Activated T-cell treated with anti-CD3 and anti-CD28 coated beads, Interleukin-2, amount 50 U/mL, for 72 hours (primary cell): ENCODE measurements around the gene ADTRP. TPM values are rescaled to one million over a fixed set of nuclear protein-coding genes. Genes with fewer than 3 reads are reported as not detected.

ENCODE experiments used
- ATAC-seq, 2 donors: fragments of 150-1000 bp; cut with Tn5 transposase; replicated peaks in 1 of 2; 2 replicates each; pipeline ENCODE4 v1.10.0; 2021; ENCODE audit warnings: moderate library complexity in 2 of 2, mild to moderate bottlenecking in 1 of 2
- DNase-seq, 2 donors: peaks; one replicate each; pipeline ENCODE4 v3.0.0; 2021 to 2022; ENCODE audit warnings: mixed read lengths in 1 of 2
- H3K27ac Mint-ChIP-seq: one replicate; pipeline ENCODE4 v1.8.0; 2022; ENCODE audit warnings: mild to moderate bottlenecking, moderate library complexity, mixed read lengths
- H3K27me3 Mint-ChIP-seq: one replicate; pipeline ENCODE4 v1.8.0; 2022; ENCODE audit warnings: low read depth, mixed read lengths
- H3K36me3 Mint-ChIP-seq, 2 donors: one replicate each; pipeline ENCODE4 v1.8.0; 2022; ENCODE audit warnings: mixed read lengths in 2 of 2, mild to moderate bottlenecking in 1 of 2; ENCODE audit not compliant: insufficient read depth in 2 of 2
- H3K4me1 Mint-ChIP-seq: one replicate; pipeline ENCODE4 v1.8.0; 2022; ENCODE audit warnings: low read depth, mixed read lengths
- H3K4me3 Mint-ChIP-seq, 2 donors: one replicate each; pipeline ENCODE4 v1.8.0; 2022; ENCODE audit warnings: mild to moderate bottlenecking in 2 of 2, mixed read lengths in 2 of 2, moderate library complexity in 2 of 2
- H3K9me3 Mint-ChIP-seq, 2 donors: one replicate each; pipeline ENCODE4 v1.8.0; 2022; ENCODE audit warnings: mixed read lengths in 2 of 2
- total RNA-seq, 2 donors: library from RNA; stranded (reverse); gene quantifications; one replicate each; pipeline ENCODE4 v1.2.3, GENCODE V29; 2022

The ADTRP gene
- total RNA-seq, 2 donors from 2014 or later, result 62.4 to 71.6 TPM

DNA sequence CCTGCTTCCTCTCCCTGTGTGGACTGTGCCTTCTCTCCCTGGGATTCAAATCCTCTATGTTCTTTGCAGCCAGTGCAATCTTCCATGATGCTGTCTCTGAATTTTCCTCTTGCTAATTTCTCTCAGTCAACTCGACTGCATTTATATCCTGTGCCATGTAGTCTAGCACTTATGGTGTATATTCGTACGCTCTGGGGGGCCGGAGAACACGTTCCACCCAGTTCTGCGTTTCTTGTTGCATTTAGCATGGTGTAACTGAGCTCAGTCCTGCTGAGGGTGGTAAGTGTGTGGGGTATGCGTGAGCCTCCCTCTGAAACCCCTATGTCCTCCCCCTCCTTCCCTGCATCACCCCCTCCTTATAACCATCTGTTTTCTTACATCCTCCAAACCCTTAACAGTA lies 42.0 kb downstream of the ADTRP start:
- DNase-seq (no peak), ATAC-seq (no peak)
- Mint-ChIP-seq H3K9me3 (peaks cover 5 to 7% of the 10 kb centered on the region in 2 donors), H3K4me1 (peaks cover 73% of the 10 kb centered on the region), H3K4me3 (no peak overlapping the region), H3K27me3 (no peaks in the 10 kb centered on the region), H3K36me3 (peaks cover 5 to 8% of the 10 kb centered on the region in 2 donors), H3K27ac (no peak overlapping the region)

DNA sequence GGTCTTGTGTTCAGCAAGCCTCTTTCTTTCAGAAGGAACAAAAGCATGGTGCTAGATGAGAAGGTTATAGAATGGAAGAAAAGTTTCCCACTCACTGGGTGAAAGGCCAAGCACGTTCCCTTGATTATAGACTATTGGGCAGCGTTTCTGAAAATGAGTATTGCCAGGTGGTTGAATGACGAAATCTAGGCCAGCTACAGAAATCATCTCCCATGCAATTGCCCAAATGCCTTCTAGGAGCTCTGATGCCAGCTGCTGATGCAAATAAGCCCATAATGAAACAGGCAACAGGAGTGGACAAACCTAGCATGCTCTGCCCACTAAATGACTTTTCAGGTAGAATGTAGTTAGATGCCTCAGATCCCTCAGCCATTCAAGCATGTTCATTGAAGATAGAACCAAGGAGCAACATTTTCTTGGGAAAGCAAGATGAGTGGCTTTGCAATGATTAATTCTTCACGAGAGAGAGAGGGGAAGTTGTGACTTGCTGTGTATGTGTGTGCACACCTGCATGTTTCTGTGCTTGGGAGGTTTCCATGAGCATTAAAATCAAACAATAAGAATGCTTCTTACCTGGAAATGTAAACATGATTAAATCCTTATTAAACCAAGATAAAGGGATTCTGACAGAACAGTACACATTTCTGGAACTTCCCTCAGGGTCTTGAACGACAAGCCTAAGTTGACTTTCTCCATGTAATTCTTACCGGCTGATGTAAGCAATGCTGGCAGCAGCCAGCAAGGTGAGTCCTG lies 43.6 kb downstream of the ADTRP start:
- DNase-seq (no peak), ATAC-seq (no peak)
- H3K9me3 Mint-ChIP-seq, result peaks cover 5 to 8% of the 10 kb centered on the region in 2 donors
- no peak overlapping the region for H3K27ac Mint-ChIP-seq
- H3K36me3 Mint-ChIP-seq, result peaks cover 5 to 7% of the 10 kb centered on the region in 2 donors
- H3K27me3 Mint-ChIP-seq, result no peaks in the 10 kb centered on the region
- peaks cover 73% of the 10 kb centered on the region for H3K4me1 Mint-ChIP-seq
- H3K4me3 Mint-ChIP-seq, result no peak overlapping the region

DNA sequence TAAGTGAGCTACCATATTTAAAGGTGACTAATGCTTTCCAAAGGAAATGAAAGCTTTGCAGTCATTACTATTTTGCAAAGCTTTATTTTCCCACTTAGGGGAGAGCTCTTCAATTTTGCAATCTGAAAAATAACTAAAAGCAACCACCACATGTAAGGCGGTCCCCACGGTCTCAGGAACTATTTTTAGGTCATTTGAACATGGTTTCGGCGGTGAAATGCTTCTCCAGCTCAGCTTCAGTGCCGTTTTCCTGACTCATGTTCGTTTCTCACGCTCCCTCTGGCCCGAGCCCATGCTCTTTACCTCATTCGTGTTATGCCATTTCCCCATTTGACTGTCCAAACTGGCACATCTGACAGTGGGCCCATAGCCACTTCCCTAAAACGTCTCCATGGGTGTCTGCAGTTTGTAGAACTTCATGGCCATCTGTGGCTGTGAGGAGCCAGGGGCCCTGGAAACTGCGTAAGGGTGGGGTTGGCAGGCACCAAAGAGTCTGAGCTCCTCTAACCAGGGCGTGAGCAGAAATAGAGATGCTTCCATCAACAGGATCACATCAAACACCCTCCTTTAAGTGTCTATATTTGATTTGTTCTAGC lies 46.5 kb downstream of the ADTRP start:
- peak overlapping the region; percentile 67 for H3K27ac Mint-ChIP-seq
- ATAC-seq (peak; percentile 67 to 68), DNase-seq (peak; percentile 73 to 83)
- peaks cover 88% of the 10 kb centered on the region for H3K4me1 Mint-ChIP-seq
- H3K27me3 Mint-ChIP-seq, result no peaks in the 10 kb centered on the region
- H3K9me3 Mint-ChIP-seq, result peaks cover 5 to 8% of the 10 kb centered on the region in 2 donors
- H3K36me3 Mint-ChIP-seq, result peaks cover 7 to 12% of the 10 kb centered on the region in 2 donors
- peak overlapping the region; percentile 51 to 60 for H3K4me3 Mint-ChIP-seq

DNA sequence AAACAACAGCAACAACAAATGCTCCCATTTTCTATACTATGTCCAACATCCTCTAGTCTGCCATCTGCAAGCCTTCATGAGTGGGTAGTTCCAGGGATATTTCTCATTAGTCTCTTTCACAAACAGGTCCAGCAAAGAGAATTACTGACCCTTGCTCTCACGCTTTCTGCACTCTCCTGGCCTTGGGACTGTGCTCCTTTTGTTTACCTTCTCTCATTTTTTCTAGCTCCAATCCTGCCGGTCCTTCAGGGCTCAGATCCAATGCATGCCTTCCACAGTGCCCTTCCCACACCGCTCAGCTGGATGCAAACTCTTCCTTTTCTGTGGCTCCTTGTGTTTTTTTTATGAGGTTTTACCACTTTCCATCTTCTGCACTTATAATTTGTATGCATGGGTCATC lies 47.2 kb downstream of the ADTRP start:
- no peak for ATAC-seq
- Mint-ChIP-seq H3K4me3 (peak overlapping the region; percentile 51 to 60), H3K36me3 (peaks cover 7 to 12% of the 10 kb centered on the region in 2 donors), H3K4me1 (peaks cover 91% of the 10 kb centered on the region), H3K27me3 (no peaks in the 10 kb centered on the region), H3K9me3 (peaks cover 5 to 8% of the 10 kb centered on the region in 2 donors), H3K27ac (peak overlapping the region; percentile 67)
- no peak for DNase-seq

DNA sequence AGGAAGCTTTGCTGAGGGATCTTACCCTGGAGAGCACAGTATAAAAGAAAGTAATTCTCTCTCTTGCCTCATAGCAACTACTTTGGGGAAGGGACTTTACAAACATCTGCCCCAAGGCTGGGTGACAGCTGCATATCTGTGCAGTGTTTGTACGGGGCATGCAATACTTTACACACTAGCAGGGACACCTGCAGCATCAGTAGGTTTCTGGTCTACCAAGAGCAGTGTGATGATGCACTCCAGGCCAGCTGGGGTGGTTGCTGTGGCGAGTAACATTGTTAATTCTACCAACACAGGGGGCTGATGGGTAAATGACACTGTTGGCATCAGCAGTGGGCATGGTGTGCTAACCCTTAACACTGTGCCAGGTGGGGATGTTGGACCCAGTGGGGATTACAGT lies 48.0 kb downstream of the ADTRP start:
- Mint-ChIP-seq H3K36me3 (peaks cover 7 to 12% of the 10 kb centered on the region in 2 donors), H3K9me3 (peaks cover 5 to 8% of the 10 kb centered on the region in 2 donors), H3K4me3 (peak overlapping the region; percentile 33 to 83), H3K4me1 (peaks cover 96% of the 10 kb centered on the region), H3K27ac (peak overlapping the region; percentile 88), H3K27me3 (no peaks in the 10 kb centered on the region)
- ATAC-seq (peak; percentile 25 to 41), DNase-seq (peak; percentile 53 to 57)

DNA sequence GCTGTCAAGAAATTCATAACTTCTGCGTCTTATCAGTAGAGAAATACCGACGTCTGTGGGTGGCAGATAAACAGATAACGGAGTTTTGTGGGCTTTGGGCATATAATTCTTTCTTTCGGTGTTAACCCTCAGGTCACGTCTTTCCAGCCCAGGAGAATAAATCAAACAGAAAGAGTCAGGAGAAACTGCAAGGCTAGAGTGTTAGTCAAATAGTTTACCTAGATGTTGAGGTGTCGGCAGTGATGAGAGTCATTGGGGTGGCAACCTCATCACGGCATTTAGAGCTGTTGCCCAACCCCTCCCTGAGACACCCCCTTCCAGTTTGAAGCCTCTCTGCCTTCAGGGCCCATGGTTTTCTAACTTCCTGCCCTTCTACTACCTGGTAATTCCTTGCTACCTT lies 49.5 kb downstream of the ADTRP start:
- H3K9me3 Mint-ChIP-seq, result peaks cover 5 to 8% of the 10 kb centered on the region in 2 donors
- H3K4me1 Mint-ChIP-seq, result peaks cover 98% of the 10 kb centered on the region
- H3K27ac Mint-ChIP-seq, result peak overlapping the region; percentile 88
- no peaks in the 10 kb centered on the region for H3K27me3 Mint-ChIP-seq
- peak; percentile 70 to 76 for ATAC-seq
- H3K4me3 Mint-ChIP-seq, result peak overlapping the region; percentile 83 to 87
- peaks cover 14 to 20% of the 10 kb centered on the region in 2 donors for H3K36me3 Mint-ChIP-seq
- DNase-seq, result peak; percentile 61 to 79

DNA sequence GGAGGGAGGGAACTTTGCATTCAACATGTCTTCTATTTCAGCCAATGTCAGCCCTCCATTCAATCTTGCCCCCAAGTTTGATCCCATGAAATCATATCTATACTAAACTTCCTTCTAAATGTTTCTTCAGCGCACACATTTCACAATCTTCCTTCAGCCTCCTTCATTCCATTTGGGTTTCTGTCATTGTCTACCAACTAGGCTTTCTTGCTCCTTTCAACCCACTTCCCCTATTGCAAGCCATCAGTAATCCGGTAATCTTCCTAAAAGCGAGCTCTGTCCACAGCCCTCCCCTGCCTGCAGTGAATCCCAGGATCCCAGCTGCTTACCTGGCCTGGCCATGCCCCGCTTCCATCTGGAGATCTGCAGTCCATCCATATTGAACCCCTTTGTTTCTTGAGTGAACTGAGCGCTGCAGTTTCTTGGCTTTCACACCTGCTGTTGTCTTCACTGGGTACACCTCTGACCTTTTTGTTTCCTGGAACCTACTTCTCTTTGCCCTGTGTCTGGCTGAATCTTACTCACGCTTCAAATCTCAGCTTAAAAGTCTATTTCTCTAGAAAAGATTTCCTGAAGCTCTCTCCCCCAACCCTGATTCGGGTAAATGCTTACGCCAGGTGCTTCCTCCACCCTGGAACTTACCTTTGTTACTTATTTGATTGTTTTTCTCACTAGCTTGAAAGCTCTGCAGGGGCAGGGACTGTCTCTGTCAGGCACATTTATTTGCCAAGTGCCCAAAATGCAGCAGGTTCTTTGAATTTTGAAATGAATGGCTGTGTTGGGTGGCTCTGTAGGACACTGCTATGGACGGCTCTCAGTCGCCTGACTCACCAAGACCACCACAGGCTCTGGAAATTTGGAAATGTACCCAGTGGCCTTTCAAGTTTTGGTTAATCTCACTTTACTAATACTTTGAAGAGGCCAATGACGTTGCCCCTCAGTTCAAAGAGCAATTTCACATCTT lies 50.3 kb downstream of the ADTRP start:
- peak overlapping the region; percentile 88 for H3K27ac Mint-ChIP-seq
- peaks cover 3% of the 10 kb centered on the region in 2 donors for H3K9me3 Mint-ChIP-seq
- DNase-seq (peak in 1 of 2 donors; percentile 28), ATAC-seq (peak; percentile 37 to 40)
- peaks cover 16 to 22% of the 10 kb centered on the region in 2 donors for H3K36me3 Mint-ChIP-seq
- peak overlapping the region; percentile 83 to 87 for H3K4me3 Mint-ChIP-seq
- no peaks in the 10 kb centered on the region for H3K27me3 Mint-ChIP-seq
- H3K4me1 Mint-ChIP-seq, result peaks cover 98% of the 10 kb centered on the region

DNA sequence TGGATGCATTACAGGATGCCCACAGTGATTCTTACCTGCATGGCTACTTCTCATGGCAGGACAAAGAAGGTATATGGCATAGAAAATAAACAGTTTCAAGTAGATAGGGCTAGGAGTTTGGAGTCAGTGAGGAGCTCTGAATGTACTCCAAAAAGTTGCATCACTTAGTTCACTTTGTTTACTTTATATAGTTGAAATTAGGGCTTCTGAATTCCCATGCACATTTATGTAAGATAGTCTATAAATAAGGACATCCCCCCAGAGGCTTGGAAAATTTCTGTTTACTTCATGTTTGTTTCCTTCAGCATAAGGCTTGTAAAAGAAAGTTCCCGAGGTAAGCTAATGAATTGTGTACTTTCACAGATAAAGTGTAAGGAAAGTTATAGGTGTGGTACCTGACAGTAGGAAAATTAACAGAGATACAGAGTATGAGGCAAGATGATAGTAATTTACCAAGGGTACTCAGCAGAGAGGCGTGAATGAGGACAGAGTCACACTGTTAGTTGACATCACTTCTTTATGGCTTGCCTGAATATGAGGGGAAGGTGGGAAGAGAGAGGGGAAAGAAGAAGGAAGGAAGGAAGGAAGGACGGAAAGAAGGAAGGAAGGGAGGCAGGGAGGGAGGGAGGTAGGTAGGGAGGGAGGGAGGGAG lies 51.1 kb downstream of the ADTRP start:
- DNase-seq, result no peak
- no peak for ATAC-seq
- no peaks in the 10 kb centered on the region for H3K27me3 Mint-ChIP-seq
- H3K27ac Mint-ChIP-seq, result peak overlapping the region; percentile 88
- H3K4me1 Mint-ChIP-seq, result peaks cover 98% of the 10 kb centered on the region
- peaks cover 0 to 2% of the 10 kb centered on the region in 2 donors for H3K9me3 Mint-ChIP-seq
- H3K4me3 Mint-ChIP-seq, result peak overlapping the region; percentile 83 to 87
- peaks cover 16 to 26% of the 10 kb centered on the region in 2 donors for H3K36me3 Mint-ChIP-seq

DNA sequence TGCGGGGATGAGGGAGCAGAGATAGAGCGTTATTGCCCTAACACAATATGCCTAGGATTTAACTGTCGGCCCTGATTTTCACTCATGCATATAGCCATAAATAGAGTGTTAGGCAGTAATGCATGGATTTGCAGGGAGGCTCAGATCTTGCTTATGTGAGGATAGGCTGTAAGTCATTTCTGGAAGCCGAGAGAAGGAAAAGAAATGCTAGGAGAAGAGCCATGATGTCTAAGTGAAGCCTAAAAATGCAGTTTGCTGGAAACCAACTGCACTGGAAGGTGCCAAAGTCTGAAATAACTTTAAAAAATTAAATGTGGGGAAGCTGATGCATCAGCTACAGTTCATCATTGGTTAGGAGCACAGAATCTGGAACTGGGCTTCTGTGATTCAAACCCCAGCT lies 54.3 kb downstream of the ADTRP start:
- DNase-seq, result no peak
- Mint-ChIP-seq H3K27me3 (no peaks in the 10 kb centered on the region), H3K9me3 (no peaks in the 10 kb centered on the region), H3K4me1 (peaks cover 89% of the 10 kb centered on the region), H3K27ac (peak overlapping the region; percentile 92), H3K4me3 (peak overlapping the region; percentile 83 to 87), H3K36me3 (peaks cover 26 to 47% of the 10 kb centered on the region in 2 donors)
- ATAC-seq, result no peak

DNA sequence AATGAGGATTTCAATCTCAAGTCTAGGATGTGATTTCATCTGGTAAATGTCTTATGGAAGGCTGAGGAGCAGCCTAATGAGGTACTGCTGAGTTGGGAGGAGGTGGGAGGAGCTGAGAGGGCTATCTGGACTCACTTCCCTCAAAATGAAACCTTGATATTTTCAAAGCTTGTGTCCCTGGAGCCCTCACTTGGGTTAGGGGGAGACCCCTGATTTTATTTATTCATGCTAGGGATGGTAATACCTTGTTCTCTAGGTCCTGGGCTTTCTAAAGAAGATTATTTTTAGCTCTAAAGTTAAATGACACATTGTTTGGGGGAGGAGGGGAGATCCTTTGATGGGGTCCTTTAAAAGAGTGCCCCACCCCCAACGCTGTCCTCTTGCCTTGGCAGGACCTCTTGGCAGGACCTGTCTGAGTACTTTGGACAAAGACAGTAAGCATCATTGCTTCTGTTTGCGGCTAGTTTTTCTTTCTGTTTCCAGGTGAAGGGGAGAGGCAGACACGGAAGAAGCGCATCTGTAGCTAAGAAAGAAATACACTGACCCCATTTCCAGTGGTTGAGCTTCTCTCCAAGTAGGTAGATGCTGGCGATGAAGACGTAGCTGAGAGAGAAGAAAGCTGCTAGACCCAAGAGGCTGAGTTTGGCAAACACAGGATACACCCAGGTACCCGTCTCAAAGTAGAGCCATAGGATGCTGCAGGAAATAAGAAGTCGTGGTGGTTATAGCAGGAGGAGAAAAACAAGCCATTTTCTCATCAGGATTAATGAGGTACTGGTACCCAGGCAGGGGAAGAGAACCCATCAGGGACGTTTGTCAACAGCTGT lies 55.6 kb downstream of the ADTRP start:
- Mint-ChIP-seq H3K4me3 (peak overlapping the region; percentile 83 to 87), H3K27me3 (no peaks in the 10 kb centered on the region), H3K27ac (peak overlapping the region; percentile 92), H3K4me1 (peaks cover 85% of the 10 kb centered on the region), H3K36me3 (peaks cover 25 to 54% of the 10 kb centered on the region in 2 donors), H3K9me3 (no peaks in the 10 kb centered on the region)
- DNase-seq, result no peak
- ATAC-seq, result peak in 1 of 2 donors; percentile 34

DNA sequence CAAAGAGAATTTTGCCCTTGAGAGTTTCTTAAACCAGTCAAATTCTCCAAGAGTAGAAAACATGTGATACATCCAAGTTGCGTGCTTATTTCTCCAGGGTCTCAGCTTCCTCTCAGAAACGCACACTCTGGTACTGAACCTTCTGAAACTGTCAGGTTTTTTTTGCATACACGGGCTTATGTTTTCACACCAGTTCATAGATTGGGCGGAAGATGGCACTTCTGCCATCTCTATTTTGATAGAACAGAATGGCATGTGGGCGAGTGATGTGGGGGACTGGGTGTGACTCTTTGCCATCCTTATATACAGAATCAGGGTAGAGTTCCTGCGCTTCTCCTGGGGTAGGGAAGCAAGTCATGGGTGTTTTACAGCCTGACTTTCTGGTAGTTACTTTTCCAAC lies 56.4 kb downstream of the ADTRP start:
- Mint-ChIP-seq H3K4me1 (peaks cover 83% of the 10 kb centered on the region), H3K9me3 (no peaks in the 10 kb centered on the region), H3K27ac (peak overlapping the region; percentile 87), H3K36me3 (peaks cover 24 to 60% of the 10 kb centered on the region in 2 donors), H3K4me3 (peak overlapping the region; percentile 83 to 87), H3K27me3 (no peaks in the 10 kb centered on the region)
- DNase-seq (no peak), ATAC-seq (peak; percentile 41 to 52)

DNA sequence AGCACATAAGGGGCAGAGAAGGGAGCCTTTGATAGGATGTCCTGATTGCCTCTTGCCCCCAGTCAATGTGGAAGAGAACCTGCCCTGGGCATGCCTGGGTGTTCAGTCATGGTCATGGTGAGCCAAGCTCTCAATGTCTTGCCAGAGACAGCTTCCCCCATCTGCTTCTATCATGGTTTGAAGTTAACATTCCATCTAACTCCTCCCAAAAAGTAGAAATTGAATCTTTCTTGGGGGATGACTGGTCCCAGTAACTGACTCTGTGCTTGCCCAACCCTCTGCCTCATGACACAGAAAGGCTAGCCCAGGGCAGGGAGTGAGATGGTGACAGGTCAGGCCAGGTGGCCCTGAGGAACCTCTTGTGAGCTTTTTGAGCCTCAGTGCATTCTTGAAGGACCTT lies 60.1 kb downstream of the ADTRP start:
- Mint-ChIP-seq H3K27me3 (no peaks in the 10 kb centered on the region), H3K27ac (no peak overlapping the region), H3K4me1 (peaks cover 77% of the 10 kb centered on the region)

More for the DNA sequence above, 60.1 kb downstream of the ADTRP start:
- DNase-seq (no peak), ATAC-seq (no peak)
- Mint-ChIP-seq H3K9me3 (no peaks in the 10 kb centered on the region), H3K36me3 (peaks cover 21 to 50% of the 10 kb centered on the region in 2 donors), H3K4me3 (no peak overlapping the region)
